ENCODE measurements around the gene CYP26B1.

CYP26B1 gene

DNA sequence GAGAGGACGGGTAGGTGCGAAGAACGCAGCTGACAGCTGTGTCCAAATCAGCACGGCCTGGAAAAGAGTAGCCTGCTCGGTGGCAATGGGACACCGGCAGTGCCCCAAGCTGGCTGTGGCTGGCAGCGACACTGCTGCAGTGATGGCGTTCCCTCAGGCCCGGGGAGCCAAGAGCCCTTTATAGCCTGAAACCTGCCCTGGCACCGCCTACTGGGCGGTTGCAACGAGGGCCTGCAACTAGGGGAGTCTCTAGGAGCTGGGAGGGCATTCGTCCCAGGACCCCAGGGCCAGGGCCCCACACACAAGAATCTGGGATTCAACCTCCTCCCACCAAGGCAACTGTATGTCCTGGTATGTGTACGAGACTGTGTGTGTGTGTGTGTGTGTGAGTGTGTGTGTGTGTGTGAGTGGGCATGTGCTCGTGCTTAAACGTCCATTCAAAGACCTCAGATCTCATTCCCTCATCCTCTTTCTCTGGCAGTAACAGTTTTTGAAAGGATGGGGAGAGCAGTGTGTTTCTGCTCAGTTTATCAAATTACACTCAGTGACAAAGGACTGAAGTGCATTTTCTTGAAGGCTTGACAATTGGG lies 6.8 kb upstream of the CYP26B1 start:
- no peak for DNase-seq (ENCODE audit: low read depth in 2 of 2)

DNA sequence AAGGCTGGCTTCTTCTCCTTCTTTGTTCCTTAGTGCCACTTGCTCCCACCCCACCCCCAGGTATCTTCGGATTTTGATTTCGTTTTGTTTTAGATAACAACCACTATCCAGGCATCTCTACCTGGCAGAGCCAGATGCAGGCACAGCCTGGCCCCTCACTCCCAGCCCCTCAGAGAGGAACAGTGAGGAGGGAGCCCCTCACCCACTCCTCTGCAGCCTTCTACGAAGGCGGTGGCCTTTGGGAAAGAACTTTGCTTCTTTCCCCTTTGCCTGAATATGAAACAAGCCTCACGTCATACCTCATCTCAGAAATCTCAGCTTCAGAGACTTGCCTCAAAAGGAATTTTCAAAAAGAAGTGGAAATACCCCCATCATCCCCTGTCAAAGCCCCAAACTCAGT lies 6.3 kb upstream of the CYP26B1 start:
- DNase-seq (ENCODE audit: low read depth in 2 of 2), result no peak

DNA sequence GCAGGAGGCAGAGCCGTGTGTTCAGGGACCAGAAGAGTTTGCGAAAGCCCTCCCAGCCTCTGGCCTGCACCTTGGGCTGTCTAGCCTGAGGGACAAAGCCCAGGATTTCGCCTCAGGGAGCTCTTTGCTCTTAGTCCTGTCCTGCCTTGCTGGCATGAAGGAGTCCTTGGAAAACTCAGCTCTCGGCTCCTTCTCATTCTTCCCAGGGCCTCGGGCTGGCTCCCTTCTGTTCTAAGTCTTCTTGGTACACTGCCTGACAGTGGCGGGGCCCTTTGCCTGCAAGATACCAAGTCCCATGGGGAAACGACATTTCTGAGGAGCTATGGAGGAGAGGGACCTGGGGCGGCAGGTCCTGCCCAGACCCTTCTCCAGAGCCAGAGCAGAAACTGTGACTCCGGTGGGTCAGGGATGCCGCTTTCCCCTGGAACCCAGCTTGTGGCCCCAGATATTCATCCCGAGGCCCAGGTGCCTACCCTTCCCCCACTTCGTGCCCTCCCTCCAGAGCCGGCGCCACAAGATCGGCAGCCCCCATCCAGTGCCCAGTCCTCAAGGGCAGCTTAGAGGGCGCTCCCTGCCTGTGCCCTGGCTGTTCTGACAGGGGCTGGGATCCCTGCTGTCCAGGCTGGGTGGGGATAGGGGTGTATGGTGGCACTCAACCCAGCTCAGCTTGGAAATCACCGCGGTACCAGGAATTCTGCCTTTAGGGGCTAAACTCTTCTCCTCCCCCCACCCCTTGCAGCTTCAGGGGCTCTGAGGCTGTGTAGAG lies 5.5 kb upstream of the CYP26B1 start:
- DNase-seq (ENCODE audit: low read depth in 2 of 2), result no peak

DNA sequence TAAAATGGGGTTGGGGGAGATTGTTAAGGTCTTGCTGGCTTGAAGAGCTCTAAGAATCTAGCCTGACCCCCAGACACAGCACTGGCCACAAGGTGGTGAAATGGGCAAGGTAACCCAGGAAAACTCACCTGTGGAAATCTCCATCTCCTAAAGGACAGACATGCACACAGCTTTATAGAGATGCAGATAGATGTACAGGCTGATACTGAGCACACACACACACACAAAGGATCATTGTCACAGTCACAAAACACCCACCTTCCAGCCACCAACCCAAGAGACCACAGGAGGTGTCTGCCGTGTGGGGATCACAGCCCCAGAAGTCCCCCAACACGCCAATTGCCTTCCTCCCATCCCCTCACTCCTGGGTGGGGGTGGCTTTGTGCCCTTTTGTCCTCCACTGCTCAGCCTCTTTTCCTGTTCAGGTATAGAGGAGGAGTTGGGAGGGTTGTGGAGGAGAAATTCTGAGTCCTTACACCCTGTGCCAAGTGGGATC lies 3.2 kb upstream of the CYP26B1 start:
- no peak for DNase-seq (ENCODE audit: low read depth in 2 of 2)

DNA sequence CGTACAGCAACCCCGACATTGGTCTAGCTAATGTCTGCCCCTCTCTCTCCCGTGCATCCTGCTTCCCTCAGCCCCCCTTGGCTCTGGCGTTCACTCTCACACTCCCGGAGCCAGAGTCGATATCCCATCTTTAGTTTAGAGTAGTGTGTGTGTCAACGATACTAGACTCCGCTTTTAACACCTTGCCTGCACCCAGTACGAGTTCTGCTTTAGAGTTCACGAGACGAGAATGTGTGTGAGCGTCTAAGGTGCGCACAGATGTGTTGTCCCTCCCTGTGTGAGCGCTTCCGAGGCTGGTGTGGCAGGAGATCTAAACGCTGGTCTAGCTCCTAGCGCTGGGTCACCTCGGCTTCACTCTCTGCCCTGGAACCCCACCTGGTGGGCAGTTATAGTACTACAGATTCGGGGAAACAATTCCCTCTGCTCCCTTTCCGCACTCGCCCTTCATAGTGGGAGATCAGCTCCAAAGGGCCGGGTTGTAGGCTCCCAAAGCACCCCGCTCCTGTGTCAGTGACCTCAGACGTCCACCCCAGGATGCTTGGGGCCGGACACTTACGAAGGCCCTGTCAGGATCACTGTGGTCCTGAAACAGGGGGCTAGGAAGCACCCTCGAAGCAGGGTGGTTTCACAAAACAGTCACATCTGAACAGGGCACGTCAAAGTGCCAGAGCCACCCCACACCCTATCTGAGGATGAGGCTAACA lies 2.6 kb upstream of the CYP26B1 start:
- DNase-seq (ENCODE audit: low read depth in 2 of 2), result peak; percentile 20 to 28

DNA sequence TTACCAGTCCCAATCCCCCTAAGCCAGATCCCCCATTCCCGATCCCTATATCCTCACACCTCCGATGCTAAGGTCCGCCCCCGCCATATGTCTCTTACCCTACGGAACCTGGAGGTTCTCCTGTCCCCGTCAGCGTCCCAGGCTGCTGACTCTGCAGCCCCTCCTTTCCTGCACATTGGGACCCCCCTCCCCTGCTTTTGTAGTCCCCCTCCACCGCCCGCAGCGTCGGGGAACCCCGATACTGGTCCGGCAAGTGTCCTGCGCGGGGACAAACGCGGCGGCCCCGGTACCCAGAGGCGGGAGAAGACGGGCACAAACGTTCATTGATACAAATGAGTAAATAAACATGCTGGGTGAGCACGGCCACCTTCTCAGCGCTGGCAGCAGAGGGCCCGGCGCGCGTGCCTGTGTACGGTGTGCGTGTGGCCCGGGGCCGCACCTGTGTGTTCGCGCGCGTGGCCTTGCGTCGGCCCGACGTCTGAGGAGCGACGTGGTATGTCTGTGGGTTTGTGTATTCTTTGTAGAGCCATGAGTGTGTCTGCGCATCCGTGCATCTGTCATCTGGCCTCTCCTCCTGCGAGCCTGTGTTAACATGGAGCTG lies 2.0 kb upstream of the CYP26B1 start:
- DNase-seq (ENCODE audit: low read depth in 2 of 2), result no peak

DNA sequence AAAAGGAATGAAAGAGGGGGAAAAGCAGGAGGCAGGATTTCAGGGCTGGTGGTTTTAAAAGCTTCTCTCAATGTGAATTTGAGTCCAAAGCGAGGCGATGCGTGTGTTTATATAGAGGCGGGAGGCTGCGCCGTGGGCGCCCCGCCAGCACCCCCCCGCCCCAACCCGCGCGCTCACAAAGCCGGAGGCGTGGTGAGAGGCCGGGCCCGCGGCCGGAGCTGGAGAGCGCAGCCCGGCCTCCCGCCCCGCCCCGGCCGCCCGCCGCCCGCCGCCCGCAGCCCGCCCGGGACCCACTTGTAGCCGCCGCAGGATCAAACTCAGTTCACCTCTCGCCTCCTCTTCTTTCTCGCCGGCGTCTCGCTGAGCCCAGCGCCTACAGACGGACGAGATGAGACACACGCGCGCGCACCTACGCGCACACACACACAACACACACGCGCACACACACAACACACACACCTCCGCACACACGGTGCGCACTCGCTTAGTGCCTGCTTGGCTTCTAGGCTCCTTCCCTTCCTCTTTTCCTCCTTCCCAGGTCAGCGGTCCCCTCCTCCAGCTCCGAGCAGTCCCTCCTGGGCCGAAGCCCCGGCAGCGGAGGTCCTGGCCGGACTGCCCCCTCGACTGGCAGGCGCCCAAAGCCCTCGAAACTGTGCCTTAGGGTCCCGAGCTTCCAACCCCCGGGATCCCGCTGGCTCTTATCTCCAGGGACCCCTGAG lies 1.3 kb upstream of the CYP26B1 start:
- no peak for DNase-seq (ENCODE audit: low read depth in 2 of 2)

DNA sequence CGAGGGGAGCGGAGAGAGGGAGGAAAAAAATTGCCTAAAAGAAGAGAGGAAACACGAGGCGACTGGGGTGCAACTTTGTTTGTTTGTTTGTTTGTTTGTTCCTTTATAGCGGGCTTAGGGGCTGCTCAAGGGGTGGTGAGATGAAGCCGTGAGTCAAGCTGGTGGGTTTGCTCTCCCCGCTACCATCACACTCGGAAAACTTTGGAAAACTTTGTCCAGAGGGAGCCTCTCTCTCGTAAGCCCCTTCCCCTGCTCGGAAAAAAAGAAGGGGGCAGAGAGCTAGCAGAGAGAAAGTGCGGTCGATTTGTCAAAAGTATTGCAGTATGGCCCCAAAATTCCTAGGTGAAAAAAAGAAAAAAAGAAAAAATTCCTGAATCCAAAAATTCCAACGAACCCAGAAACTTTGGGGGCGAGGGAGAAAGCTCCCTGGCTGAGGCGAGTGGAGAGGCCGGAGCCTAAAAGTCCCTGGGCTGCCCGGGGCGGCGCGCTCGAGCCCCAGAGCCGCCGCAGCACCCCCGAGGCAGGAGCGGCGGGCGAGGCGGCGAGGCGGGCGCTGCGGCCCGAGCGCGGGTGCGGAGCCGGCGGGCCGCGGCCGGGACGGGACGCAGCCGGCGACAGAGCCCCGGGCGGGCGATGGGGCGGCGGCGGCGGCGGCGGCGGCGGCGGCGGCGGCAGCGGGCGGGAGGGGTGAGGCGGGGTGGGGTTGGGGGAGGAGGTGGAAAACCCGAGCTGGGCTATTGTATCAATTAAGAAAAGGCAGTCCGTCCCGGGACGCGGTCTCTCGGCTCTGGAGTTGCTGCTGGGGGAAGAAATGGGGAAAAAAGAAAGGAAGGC lies 558 bp upstream of the CYP26B1 start:
- no peak for DNase-seq (ENCODE audit: low read depth in 2 of 2)

DNA sequence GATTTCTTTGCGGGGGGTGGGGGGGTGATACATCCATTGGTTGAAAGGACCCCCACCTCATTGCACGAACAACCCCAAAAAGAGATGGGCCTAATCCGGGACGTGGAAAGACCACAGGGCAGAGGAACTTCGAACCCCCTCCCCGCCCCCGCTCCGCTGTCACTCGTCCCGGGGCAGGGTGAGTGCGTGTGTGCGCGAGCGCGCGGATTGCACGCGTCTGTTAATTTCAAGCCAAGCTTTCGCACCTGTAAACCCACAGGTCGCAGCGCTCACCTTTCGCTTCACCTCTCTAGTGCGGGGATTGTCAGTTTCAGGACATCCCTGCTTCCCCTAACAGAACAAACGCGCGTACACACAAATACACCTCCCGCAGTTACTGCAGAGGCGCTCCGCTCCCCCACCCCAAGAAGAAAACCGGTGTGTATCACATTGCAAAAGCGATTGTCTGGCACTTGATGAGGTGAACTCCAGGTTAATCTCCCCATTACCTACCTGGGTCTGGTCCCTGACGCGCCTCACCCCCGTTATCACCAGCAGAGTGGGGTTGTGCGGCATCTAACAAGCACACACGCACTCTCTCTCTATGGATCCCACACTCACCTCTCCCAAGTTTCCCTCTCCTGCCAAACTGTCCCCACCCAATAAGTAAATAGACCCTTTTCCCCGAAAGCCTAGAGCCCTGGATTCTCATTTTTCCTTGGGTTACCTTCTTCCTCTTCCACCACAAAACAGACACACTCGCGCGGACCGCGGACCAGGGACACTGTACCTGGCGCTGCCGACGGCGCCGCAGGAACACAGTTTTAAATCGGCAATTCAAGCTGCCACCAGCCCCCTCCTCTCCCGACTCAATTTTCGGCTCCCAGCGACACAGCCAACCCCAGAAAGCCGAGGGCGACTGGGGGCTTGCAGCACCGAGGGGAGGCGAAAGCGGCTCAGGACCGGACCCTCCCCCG lies 1.0 kb downstream of the CYP26B1 start:
- DNase-seq (ENCODE audit: low read depth in 2 of 2), result no peak

DNA sequence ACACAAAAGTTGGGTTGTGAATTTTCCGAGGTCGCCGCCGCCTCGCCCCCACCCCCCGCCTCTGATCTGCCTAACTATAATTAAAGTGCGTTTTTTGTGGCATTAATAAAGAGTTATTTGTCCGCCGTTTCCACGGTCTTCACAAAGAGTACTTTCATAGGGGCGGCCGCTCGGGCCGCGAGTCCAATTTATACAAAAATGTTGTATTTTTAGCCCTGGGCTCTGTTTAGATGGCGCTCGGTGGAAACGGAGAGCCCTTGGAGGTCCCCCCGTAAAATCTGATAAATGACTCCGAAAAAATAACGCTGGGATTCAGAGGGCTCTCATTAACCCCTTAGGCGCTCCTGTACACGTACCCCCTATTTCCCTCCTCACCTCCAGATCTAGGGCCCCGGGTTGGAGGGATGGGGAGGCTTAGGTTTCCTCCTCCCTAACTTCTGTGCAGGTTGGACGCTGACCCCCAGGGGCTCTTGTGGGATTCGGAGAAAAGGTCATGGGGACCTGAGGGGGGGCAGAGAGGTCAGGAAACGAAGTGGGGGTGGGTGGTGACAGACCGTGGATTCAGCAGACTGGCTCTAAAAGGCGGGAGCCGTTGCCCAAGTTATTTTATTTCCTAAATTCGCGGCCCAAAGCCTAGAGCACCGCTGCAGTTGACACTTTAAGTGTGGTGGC lies 1.9 kb downstream of the CYP26B1 start:
- no peak for DNase-seq (ENCODE audit: low read depth in 2 of 2)

DNA sequence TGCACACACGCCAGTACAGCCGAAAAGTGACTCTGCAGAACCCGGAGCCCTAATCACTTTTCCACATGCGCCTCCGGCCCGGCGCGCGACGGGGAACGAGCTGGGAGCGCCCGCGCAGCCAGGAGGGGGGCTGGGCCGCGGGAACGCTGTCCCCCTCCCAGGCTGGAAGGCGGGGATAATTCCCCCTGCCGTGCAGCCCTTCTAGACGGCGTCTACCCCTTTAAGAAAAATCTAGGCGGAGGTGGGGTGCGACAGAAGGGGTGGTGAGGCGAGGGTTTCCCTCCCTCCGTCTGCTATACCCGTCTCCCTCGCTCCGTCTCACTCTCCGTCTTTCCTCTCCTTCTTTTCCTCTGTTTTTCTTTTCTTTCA lies 2.4 kb downstream of the CYP26B1 start:
- no peak for DNase-seq (ENCODE audit: low read depth in 2 of 2)

DNA sequence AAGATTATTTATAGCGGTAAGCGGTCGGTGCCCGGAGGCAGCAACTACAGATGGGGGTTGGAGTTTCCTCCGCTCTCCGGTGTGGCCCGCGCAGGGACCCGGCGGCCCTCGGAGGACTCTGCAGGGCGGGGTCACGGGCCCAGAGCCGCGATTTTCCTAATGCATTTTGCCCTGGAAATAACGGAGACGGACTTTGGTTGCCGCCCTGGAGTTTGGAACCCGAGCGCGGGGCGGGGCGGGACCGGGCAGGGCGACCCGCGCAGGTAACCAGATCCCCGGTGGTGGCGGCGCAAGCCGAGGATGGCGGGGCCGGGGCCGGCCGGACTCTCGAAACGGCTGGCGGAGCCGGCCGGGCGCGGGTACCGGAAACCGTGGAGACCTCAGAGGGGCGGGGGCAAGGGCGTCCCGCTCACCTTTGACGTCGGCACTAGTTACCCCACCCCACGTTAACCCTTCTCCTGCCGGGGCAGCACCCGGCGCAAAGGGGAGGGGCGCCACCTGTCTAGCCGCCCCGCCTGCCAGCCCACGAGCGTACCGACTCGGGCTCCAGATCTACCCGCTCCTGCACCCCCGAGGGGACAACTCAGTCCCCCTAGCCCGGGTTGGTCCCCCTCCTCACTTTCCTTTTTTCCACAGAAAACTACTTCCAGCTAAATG lies 2.9 kb downstream of the CYP26B1 start:
- no peak for DNase-seq (ENCODE audit: low read depth in 2 of 2)

DNA sequence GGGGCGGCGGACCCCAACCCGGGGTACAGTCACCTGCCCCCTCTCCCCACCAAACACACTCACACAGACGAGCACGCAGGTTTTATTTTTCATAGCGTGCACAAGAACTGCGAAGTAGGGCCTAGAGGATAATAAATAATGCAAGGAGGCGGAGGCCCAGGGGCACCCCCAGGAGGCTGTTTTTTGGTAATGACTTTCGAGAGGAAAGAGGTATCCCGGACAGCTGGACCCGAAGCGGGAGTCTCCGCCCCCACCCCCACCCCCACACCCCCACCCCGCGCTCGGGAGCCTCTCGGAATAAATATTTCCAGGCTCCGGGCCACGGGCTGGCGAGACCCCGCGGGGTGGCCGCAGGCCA lies 3.4 kb downstream of the CYP26B1 start:
- DNase-seq (ENCODE audit: low read depth in 2 of 2), result no peak

DNA sequence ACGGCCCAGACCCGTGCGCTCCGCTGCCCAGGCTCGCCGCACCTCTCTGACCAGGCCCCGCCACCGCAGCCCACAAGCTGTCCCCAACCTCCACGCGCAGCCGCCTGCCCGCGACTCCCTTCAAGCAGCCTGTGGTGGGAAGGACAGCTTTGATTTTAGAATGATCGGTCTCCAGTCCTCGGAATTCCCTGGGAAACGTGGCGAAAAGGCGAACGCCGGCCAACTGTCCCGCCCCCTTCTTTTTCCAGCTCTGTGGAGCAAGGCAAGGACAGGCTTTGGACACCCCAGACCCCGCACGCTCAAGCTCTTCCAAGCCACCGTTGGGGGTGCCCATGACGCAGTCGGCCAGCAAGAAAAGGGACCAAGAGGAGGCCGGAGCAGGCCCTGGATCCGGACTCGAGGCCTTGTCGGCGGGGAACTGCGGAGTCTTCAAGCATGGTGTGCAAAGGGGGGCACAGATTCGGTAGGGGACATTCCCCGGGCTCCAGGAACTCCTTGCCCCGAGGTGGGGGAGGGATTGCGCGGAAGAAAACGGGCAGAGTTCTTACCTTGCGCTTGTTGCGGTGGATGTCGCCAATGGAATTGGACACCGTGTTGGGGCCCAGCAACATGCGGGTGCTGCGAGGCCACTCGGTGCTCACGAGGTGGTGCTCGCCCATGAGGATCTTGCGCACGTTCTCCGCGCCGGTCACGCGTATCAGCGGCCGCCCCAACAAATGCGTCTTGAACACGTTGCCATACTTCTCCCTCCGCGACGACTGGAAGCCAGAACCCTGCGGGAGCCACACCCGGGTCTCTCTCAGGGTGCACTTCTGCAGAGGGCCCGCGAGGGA lies 4.0 kb downstream of the CYP26B1 start:
- DNase-seq (ENCODE audit: low read depth in 2 of 2), result no peak

DNA sequence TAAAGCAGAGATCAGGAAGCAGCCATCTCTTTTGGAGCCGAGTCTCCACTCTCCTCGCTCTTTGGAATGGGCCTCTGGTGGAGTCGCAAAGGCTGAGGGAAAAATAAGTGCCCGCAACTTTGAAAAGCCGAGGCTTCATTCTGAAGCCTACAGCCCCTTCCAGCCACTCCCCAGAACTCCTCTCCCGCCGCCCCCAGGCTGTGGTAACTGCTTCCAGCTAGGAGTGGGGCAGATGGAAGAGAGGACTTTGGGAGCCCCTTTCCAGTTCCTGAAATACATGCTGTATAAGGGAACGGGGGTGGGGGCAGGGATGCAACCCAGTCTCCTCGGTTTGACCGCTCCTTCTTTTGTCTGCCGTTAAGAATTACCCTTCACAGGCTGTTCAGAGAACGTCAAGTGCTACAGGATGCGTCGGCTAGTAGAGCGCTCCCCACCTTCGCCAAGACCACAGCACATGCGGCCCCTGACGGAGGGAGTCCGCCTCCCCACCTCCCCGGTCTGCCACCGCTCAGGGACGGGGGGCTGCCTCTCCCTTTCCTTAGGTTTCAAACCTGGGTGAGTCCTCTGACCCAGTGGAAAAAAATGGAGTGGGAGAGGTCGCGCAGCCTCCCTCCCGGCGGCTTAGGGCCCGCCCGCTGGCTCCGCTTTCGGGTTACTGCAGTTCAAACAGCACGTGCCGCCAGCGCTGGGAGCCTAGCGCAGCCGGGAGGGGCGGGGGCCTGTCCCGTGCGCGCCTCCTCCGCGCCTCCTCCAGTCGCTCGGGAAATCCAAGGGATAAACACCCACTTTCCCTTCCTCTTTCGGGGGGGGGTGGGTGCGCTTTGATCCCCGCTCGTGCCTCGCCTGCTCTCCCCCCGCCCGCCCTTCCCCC lies 4.9 kb downstream of the CYP26B1 start:
- DNase-seq (ENCODE audit: low read depth in 2 of 2), result no peak

DNA sequence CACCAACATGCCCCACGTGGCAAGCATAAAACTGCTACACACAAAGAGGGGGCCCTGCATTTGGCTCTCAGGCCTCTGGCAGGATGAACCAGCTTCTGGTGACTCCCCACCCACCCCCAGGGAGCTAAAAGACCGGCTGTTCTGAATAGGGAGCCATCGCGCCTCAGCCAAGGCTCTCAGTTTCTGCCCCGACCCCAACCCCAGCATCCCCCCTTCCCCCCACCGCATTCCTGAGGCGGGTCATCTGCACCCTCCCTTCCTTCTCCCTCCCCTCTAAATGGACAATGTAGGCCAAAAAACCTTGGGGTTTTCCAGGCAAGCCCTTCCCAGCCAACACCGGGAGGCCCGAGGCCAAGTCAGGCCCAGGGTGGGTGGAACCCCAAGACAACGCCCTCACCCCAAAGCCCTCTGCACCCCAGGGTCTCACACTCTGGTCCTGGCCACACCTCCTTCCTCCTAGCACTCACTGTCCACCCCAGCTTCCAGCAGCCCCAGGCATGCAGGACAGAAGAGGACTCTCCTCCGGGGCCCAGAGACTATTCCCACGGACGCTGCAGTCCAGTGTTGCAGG lies 5.7 kb downstream of the CYP26B1 start:
- DNase-seq (ENCODE audit: low read depth in 2 of 2), result no peak
